Measurements from ENCODE around the gene BMPR1B.

BMPR1B gene

GRCh38 chr4:94766856-94767255, 9.1 kb downstream of the BMPR1B start:
- peaks cover 3% of the 10 kb centered on the region for H3K27me3 ChIP-seq (ENCODE audit: insufficient read depth, poor library complexity, severe bottlenecking)
- TF ChIP-seq CTCF (IDR thresholded peaks at IDR 0.05; ENCODE audit: insufficient read depth, low read length): no peak
- TF ChIP-seq POLR2AphosphoS5 (IDR thresholded peaks at IDR 0.05; ENCODE audit: low read depth): no peak
- TF ChIP-seq REST (IDR thresholded peaks at IDR 0.05; ENCODE audit: insufficient replicate concordance, low read depth): no peak
- no peak for TF ChIP-seq SPI1 (IDR thresholded peaks at IDR 0.05; ENCODE audit: borderline replicate concordance, low read depth)
- TF ChIP-seq GABPA (IDR thresholded peaks at IDR 0.05; ENCODE audit: low read depth): no peak
- no peak overlapping the region for H3K27ac ChIP-seq (replicated peaks)
- DNase-seq (ENCODE audit: low read depth in 1 of 2, low spot score in 1 of 2): no peak
- H3K4me3 ChIP-seq (replicated peaks; ENCODE audit: insufficient read depth, low read length): no peak overlapping the region

GRCh38 chr4:94767446-94767845, 9.7 kb downstream of the BMPR1B start:
- no peak for DNase-seq (ENCODE audit: low read depth in 1 of 2, low spot score in 1 of 2)
- Histone ChIP-seq H3K27ac (replicated peaks) (no peak overlapping the region), H3K27me3 (ENCODE audit: insufficient read depth, poor library complexity, severe bottlenecking) (peaks cover 3% of the 10 kb centered on the region), H3K4me3 (replicated peaks; ENCODE audit: insufficient read depth, low read length) (no peak overlapping the region)
- TF ChIP-seq GABPA (IDR thresholded peaks at IDR 0.05; ENCODE audit: low read depth) (no peak), REST (IDR thresholded peaks at IDR 0.05; ENCODE audit: insufficient replicate concordance, low read depth) (no peak), SPI1 (IDR thresholded peaks at IDR 0.05; ENCODE audit: borderline replicate concordance, low read depth) (no peak), POLR2AphosphoS5 (IDR thresholded peaks at IDR 0.05; ENCODE audit: low read depth) (no peak), CTCF (IDR thresholded peaks at IDR 0.05; ENCODE audit: insufficient read depth, low read length) (no peak)

- TF ChIP-seq CTCF (IDR thresholded peaks at IDR 0.05; ENCODE audit: insufficient read depth, low read length) (no peak), REST (IDR thresholded peaks at IDR 0.05; ENCODE audit: insufficient replicate concordance, low read depth) (no peak), POLR2AphosphoS5 (IDR thresholded peaks at IDR 0.05; ENCODE audit: low read depth) (no peak), GABPA (IDR thresholded peaks at IDR 0.05; ENCODE audit: low read depth) (no peak), SPI1 (IDR thresholded peaks at IDR 0.05; ENCODE audit: borderline replicate concordance, low read depth) (no peak)
- DNase-seq (ENCODE audit: low read depth in 1 of 2, low spot score in 1 of 2): no peak
- H3K27ac ChIP-seq (replicated peaks): no peak overlapping the region
- H3K4me3 ChIP-seq (replicated peaks; ENCODE audit: insufficient read depth, low read length): no peak overlapping the region
- H3K27me3 ChIP-seq (ENCODE audit: insufficient read depth, poor library complexity, severe bottlenecking): no peaks in the 10 kb centered on the region
These were observed 25.0 kb downstream of the BMPR1B start for GRCh38 chr4:94782707-94783106.

All from HL-60 (cell line).